Right atrium auricular region (tissue), 2 donors: ENCODE results near the gene CHKA. TPM values are rescaled to one million over a fixed set of nuclear protein-coding genes. Genes with fewer than 3 reads are reported as not detected.

Experiments used
- DNase-seq: peaks from one replicate; pipeline ENCODE4 v3.0.0-alpha.2; 2019; ENCODE audit warnings: low spot score
- H3K27ac ChIP-seq, 2 donors: fragments of 200-600 bp; sonication (generic); 1 replicate in 1 of 2; 2 replicates in 1 of 2; pipeline ENCODE4 v1.5.1; 2016 to 2019
- H3K27me3 ChIP-seq, 2 donors: fragments of 200-600 bp; sonication (generic); one replicate each; pipeline versions ENCODE4 v1.5.1 to v1.6.0; 2017 to 2019
- H3K36me3 ChIP-seq: fragments of 200-600 bp; sonication (generic); one replicate; pipeline ENCODE4 v1.5.1; 2016
- H3K4me1 ChIP-seq, 2 donors: fragments of 200-600 bp; sonication (generic); one replicate each; pipeline versions ENCODE4 v1.5.1 to v1.6.0; 2017 to 2019
- H3K4me3 ChIP-seq, 2 donors: fragments of 200-600 bp; sonication (generic); 1 replicate in 1 of 2; 2 replicates in 1 of 2; pipeline ENCODE4 v1.5.1; 2017 to 2019; ENCODE audit warnings: mild to moderate bottlenecking in 1 of 2, moderate library complexity in 1 of 2
- H3K9me3 ChIP-seq, 2 donors: fragments of 200-600 bp; sonication (generic); one replicate each; pipeline ENCODE4 v1.5.1; 2019
- CTCF ChIP-seq, 2 donors: fragments of 200-600 bp; sonication (generic); IDR thresholded peaks; one replicate each; pipeline ENCODE4 v1.5.1; 2019; ENCODE audit warnings: antibody characterized with exemption in 2 of 2
- total RNA-seq, 2 donors: library from RNA; depleted of rRNA; stranded (reverse); fragments of >200 nt; gene quantifications; one replicate each; pipeline ENCODE4 v1.1.0, GENCODE V29; 2016

The CHKA gene
- total RNA-seq, 2 donors from 2014 or later: 6.1 to 10.3 TPM

- no peaks in the 10 kb centered on the region for H3K27me3 ChIP-seq
- H3K9me3 ChIP-seq: no peaks in the 10 kb centered on the region
- no peak overlapping the region for H3K27ac ChIP-seq
- DNase-seq: no peak
- H3K4me3 ChIP-seq: no peak overlapping the region
- peaks cover 28% of the 10 kb centered on the region for H3K36me3 ChIP-seq
- TF ChIP-seq CTCF (IDR thresholded peaks at IDR 0.05): no peak
- H3K4me1 ChIP-seq: no peaks in the 10 kb centered on the region
These were observed 67.0 kb downstream of the CHKA start for GRCh38 chr11:68053981-68054812.

- Histone ChIP-seq H3K9me3 (no peaks in the 10 kb centered on the region), H3K36me3 (peaks cover 29% of the 10 kb centered on the region), H3K27ac (no peak overlapping the region), H3K4me1 (no peaks in the 10 kb centered on the region), H3K27me3 (no peaks in the 10 kb centered on the region), H3K4me3 (no peak overlapping the region)
- no peak for DNase-seq
- no peak for TF ChIP-seq CTCF (IDR thresholded peaks at IDR 0.05)
These were observed 68.1 kb downstream of the CHKA start for GRCh38 chr11:68053117-68053516.

GRCh38 chr11:68052137-68052873 lies 68.9 kb downstream of the CHKA start:
- H3K36me3 ChIP-seq: peaks cover 29% of the 10 kb centered on the region

GRCh38 chr11:68051191-68052136 lies 69.7 kb downstream of the CHKA start:
- Histone ChIP-seq H3K4me1 (no peaks in the 10 kb centered on the region), H3K4me3 (no peak overlapping the region), H3K27me3 (no peaks in the 10 kb centered on the region), H3K9me3 (no peaks in the 10 kb centered on the region), H3K36me3 (peaks cover 29% of the 10 kb centered on the region), H3K27ac (no peak overlapping the region)
- no peak for TF ChIP-seq CTCF (IDR thresholded peaks at IDR 0.05)
- DNase-seq: no peak

More at GRCh38 chr11:68052137-68052873, 68.9 kb downstream of the CHKA start:
- no peak overlapping the region for H3K27ac ChIP-seq
- no peaks in the 10 kb centered on the region for H3K27me3 ChIP-seq
- no peaks in the 10 kb centered on the region for H3K4me1 ChIP-seq
- no peak for DNase-seq
- H3K4me3 ChIP-seq: no peak overlapping the region
- no peak for TF ChIP-seq CTCF (IDR thresholded peaks at IDR 0.05)
- H3K9me3 ChIP-seq: no peaks in the 10 kb centered on the region

GRCh38 chr11:68050371-68050841 lies 70.8 kb downstream of the CHKA start:
- no peaks in the 10 kb centered on the region for H3K27me3 ChIP-seq
- no peaks in the 10 kb centered on the region for H3K9me3 ChIP-seq
- peaks cover 37% of the 10 kb centered on the region for H3K36me3 ChIP-seq
- H3K4me3 ChIP-seq: no peak overlapping the region
- TF ChIP-seq CTCF (IDR thresholded peaks at IDR 0.05): no peak
- H3K27ac ChIP-seq: no peak overlapping the region
- no peak for DNase-seq
- H3K4me1 ChIP-seq: no peaks in the 10 kb centered on the region
